Measurements from ENCODE around the gene THSD1.
"Not testable (repeated sequence)": the region's sequence is repeated elsewhere in the genome, so short reads cannot be mapped to it uniquely, and the experiment has no call there.

THSD1 gene

DNA sequence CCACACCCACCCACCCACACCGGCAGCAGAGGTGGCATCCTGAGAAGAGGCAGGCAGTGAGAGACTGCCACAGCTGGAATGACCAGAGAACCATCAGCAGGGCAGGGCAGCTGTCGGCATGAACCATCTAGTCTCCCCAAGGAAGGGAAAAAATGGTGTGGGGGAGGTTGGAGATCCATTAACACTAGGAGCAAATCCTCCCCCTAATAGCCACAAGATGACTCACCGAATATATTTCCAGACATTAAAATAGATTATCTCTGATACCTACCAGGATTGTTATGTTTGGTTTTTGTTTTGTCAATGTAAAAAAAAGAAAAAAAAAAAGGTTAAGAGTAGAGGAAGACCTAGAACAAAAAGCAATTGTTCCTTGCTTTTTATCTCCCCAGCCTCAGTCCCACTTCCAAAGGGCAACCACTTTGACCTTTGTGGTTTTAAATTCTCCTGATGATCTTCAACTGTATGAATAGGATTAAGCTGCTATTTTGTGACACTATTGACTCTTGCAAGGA is 34.2 kb downstream of the THSD1 start:
- TF ChIP-seq POU2F2 (IDR thresholded peaks at IDR 0.05; ENCODE audit: low read depth, low read length) (no peak), POLR2A (IDR thresholded peaks at IDR 0.05; ENCODE audit: low read depth, low read length) (no peak), PAX5 (IDR thresholded peaks at IDR 0.05; ENCODE audit: insufficient read depth, low read length, severe bottlenecking) (no peak), TAF1 (IDR thresholded peaks at IDR 0.05; ENCODE audit: low read depth, low read length) (no peak), SPI1 (IDR thresholded peaks at IDR 0.05; ENCODE audit: low read depth, low read length) (no peak), POLR2AphosphoS5 (IDR thresholded peaks at IDR 0.05; ENCODE audit: low read depth, low read length) (no peak)
- no peak for DNase-seq (ENCODE audit: insufficient read length, low spot score)
- no peak for FAIRE-seq

DNA sequence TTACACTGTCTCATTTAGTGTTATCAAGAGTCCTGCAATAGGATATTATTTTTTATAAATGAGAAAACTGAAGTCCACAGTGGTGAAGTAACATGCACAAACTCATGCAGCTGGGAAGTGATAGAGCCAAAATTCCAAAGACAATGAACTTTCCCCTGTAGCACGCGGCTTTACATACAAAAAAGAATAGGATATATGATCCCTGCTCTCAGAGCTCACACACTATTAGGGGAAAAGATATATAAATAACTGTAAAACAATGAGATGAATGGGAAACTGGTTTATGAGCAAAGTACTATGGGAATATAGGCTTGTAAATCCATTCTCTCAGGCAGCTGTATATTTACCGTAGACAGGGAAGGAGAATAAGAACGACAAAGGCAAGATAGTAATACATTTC is 39.7 kb downstream of the THSD1 start:
- no peak for TF ChIP-seq SPI1 (IDR thresholded peaks at IDR 0.05; ENCODE audit: low read depth, low read length)
- no peak for TF ChIP-seq POU2F2 (IDR thresholded peaks at IDR 0.05; ENCODE audit: low read depth, low read length)
- no peak for TF ChIP-seq PAX5 (IDR thresholded peaks at IDR 0.05; ENCODE audit: insufficient read depth, low read length, severe bottlenecking)
- no peak for TF ChIP-seq POLR2A (IDR thresholded peaks at IDR 0.05; ENCODE audit: low read depth, low read length)
- TF ChIP-seq POLR2AphosphoS5 (IDR thresholded peaks at IDR 0.05; ENCODE audit: low read depth, low read length), result no peak
- TF ChIP-seq TAF1 (IDR thresholded peaks at IDR 0.05; ENCODE audit: low read depth, low read length), result no peak
- DNase-seq (ENCODE audit: insufficient read length, low spot score) (no peak), FAIRE-seq (no peak)

GRCh38 chr13:52362169-52362887 is 43.6 kb downstream of the THSD1 start:
- peak; percentile 75 for FAIRE-seq
- DNase-seq (ENCODE audit: insufficient read length, low spot score), result not testable (repeated sequence)

DNA sequence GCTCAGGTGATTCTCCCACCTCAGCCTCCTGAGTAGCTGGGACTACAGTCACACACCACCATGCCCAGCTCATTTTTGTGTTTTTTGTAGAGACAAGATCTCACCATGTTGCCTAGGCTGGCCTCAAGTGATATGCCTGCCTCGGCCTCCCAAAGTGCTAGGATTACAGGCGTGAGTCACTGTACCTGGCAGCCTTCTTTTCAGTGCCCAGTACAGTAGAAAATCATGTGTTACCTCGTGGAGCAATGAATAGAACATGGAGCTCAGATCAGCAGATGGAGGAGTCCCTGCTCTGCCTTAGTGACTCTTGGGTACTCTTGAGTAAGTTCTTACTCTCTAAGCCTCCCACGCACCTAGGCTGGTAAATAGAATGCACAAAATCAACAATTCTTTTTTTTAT is 44.7 kb downstream of the THSD1 start:
- DNase-seq (ENCODE audit: insufficient read length, low spot score) (no peak), FAIRE-seq (no peak)
- TF ChIP-seq POLR2AphosphoS5 (IDR thresholded peaks at IDR 0.05; ENCODE audit: low read depth, low read length) (no peak), POU2F2 (IDR thresholded peaks at IDR 0.05; ENCODE audit: low read depth, low read length) (no peak), POLR2A (IDR thresholded peaks at IDR 0.05; ENCODE audit: low read depth, low read length) (no peak), SPI1 (IDR thresholded peaks at IDR 0.05; ENCODE audit: low read depth, low read length) (no peak), TAF1 (IDR thresholded peaks at IDR 0.05; ENCODE audit: low read depth, low read length) (no peak), PAX5 (IDR thresholded peaks at IDR 0.05; ENCODE audit: insufficient read depth, low read length, severe bottlenecking) (no peak)

DNA sequence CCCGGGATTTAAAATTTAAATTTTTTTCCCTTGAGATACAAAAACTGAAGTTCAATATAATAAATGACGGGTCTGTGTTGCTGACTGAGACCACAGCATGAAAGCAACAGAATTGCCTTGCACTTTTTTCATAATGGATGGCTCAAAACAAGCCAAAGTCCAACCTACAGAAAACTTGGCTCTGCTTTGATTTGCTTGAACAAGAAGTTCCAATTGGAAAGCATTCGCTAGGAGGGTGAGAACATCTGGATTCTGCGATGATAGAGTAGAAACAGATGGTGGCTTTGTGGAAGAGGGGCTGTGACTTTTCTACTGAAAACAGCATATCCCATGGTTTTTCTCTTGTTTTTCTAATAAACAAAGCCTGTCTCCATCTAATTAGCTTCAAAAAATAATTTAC is 46.4 kb downstream of the THSD1 start:
- FAIRE-seq (no peak), DNase-seq (ENCODE audit: insufficient read length, low spot score) (no peak)
- TF ChIP-seq POLR2AphosphoS5 (IDR thresholded peaks at IDR 0.05; ENCODE audit: low read depth, low read length) (no peak), POU2F2 (IDR thresholded peaks at IDR 0.05; ENCODE audit: low read depth, low read length) (no peak), TAF1 (IDR thresholded peaks at IDR 0.05; ENCODE audit: low read depth, low read length) (no peak), SPI1 (IDR thresholded peaks at IDR 0.05; ENCODE audit: low read depth, low read length) (no peak), POLR2A (IDR thresholded peaks at IDR 0.05; ENCODE audit: low read depth, low read length) (no peak), PAX5 (IDR thresholded peaks at IDR 0.05; ENCODE audit: insufficient read depth, low read length, severe bottlenecking) (no peak)

DNA sequence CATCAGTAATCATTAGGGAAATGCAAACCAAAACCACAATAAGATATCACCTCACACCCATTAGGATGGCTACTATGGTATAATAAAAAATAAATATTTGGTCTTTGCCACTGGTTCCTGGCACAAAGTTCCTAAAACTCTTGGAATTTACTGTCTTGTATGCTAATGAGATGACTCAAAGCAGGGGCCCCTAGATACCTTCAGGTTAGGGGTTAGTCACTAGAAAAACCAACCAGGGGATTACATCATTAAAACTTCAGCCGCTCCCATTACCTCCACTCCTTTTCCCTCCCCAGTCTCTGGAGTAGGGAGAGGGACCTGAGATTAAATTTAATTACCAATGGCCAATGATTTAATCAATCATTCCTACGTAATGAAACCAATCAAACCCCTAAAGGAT is 49.6 kb downstream of the THSD1 start:
- FAIRE-seq (no peak), DNase-seq (ENCODE audit: insufficient read length, low spot score) (no peak)
- TF ChIP-seq POLR2A (IDR thresholded peaks at IDR 0.05; ENCODE audit: low read depth, low read length) (no peak), SPI1 (IDR thresholded peaks at IDR 0.05; ENCODE audit: low read depth, low read length) (no peak), TAF1 (IDR thresholded peaks at IDR 0.05; ENCODE audit: low read depth, low read length) (no peak), PAX5 (IDR thresholded peaks at IDR 0.05; ENCODE audit: insufficient read depth, low read length, severe bottlenecking) (no peak), POLR2AphosphoS5 (IDR thresholded peaks at IDR 0.05; ENCODE audit: low read depth, low read length) (no peak), POU2F2 (IDR thresholded peaks at IDR 0.05; ENCODE audit: low read depth, low read length) (no peak)

DNA sequence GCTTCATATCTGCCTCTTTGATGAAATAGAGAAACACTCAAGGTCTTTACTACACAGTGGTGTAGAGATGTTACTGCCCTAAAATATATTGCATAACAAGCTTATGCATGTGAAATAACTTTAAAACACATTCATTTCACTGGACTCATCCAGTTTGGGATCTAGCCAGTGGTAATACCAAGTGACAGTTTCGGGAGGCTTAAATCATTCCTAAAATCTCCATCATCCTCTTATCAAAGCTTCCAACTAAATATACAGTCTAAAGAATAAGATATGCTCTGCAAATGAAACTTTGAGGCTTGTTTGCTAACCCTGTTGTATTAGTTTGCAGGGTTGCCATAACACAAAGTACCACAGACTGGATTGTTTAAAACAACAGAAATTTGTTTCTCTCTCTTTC is 52.8 kb downstream of the THSD1 start:
- TF ChIP-seq TAF1 (IDR thresholded peaks at IDR 0.05; ENCODE audit: low read depth, low read length) (no peak), SPI1 (IDR thresholded peaks at IDR 0.05; ENCODE audit: low read depth, low read length) (no peak), POLR2AphosphoS5 (IDR thresholded peaks at IDR 0.05; ENCODE audit: low read depth, low read length) (no peak), POU2F2 (IDR thresholded peaks at IDR 0.05; ENCODE audit: low read depth, low read length) (no peak), POLR2A (IDR thresholded peaks at IDR 0.05; ENCODE audit: low read depth, low read length) (no peak), PAX5 (IDR thresholded peaks at IDR 0.05; ENCODE audit: insufficient read depth, low read length, severe bottlenecking) (no peak)
- no peak for DNase-seq (ENCODE audit: insufficient read length, low spot score)
- FAIRE-seq, result no peak

DNA sequence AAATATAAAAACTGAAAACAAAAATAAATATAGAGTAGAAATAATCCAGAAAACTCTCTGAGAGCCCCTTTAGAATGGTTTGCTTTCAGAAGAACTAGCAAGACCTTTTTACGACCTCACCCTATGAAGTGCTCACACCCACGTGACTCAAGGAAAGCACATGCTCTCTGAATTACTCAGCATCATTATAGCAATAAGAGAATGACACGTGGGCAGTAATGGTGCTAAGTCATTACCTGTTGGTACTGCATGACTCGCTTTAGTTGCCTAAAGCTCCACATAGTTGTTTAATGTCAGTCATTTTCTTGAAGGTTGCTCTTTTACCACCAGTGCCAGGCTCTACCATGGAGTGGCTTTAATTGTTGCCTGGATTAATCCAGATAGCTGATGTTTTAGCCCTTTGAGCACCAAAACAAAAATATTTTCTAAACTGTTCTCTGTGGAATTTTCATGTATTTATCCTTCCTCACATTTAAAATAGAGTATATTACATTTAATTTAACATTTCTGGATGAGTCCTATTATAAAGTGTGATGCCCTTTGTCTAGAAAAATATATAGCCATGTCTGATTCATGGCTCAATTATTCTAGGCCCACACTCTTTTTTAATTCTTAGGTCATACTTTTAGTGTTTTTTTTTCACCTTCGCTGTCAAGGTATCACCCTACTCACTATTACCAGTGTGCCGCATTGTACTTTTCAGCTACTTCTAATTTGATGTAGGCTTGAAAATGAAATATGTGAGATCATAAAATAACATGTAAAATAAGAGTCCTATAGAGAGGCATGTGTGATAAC is 56.8 kb downstream of the THSD1 start:
- FAIRE-seq, result no peak
- TF ChIP-seq TAF1 (IDR thresholded peaks at IDR 0.05; ENCODE audit: low read depth, low read length) (no peak), POU2F2 (IDR thresholded peaks at IDR 0.05; ENCODE audit: low read depth, low read length) (no peak), POLR2A (IDR thresholded peaks at IDR 0.05; ENCODE audit: low read depth, low read length) (no peak), PAX5 (IDR thresholded peaks at IDR 0.05; ENCODE audit: insufficient read depth, low read length, severe bottlenecking) (no peak), SPI1 (IDR thresholded peaks at IDR 0.05; ENCODE audit: low read depth, low read length) (no peak), POLR2AphosphoS5 (IDR thresholded peaks at IDR 0.05; ENCODE audit: low read depth, low read length) (no peak)
- no peak for DNase-seq (ENCODE audit: insufficient read length, low spot score)

DNA sequence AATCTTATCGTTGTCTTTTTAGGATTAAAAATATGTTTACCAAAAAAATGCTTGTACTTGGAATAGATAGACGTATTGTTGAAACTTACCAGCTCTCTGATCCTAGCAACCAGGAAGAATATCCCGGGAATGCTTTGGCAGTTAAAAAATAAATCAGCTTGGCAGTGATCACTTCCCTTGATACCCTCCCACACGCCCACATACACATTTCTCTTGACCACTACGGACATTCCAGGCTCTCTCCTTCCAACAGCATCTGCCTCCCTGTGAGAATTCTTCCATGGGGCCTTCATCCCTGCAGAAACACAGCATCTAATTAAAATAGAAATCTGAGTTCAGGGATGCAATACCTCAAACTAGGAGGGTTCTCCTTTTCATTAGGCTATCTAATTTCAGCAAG is 57.9 kb downstream of the THSD1 start:
- no peak for FAIRE-seq
- no peak for TF ChIP-seq TAF1 (IDR thresholded peaks at IDR 0.05; ENCODE audit: low read depth, low read length)
- no peak for TF ChIP-seq POU2F2 (IDR thresholded peaks at IDR 0.05; ENCODE audit: low read depth, low read length)
- no peak for TF ChIP-seq PAX5 (IDR thresholded peaks at IDR 0.05; ENCODE audit: insufficient read depth, low read length, severe bottlenecking)
- no peak for TF ChIP-seq SPI1 (IDR thresholded peaks at IDR 0.05; ENCODE audit: low read depth, low read length)
- TF ChIP-seq POLR2A (IDR thresholded peaks at IDR 0.05; ENCODE audit: low read depth, low read length), result no peak
- TF ChIP-seq POLR2AphosphoS5 (IDR thresholded peaks at IDR 0.05; ENCODE audit: low read depth, low read length), result no peak
- no peak for DNase-seq (ENCODE audit: insufficient read length, low spot score)

Data from GM12891 (cell line).